ENCODE data around the gene TOR3A.

Gene TOR3A

GRCh38 chr1:179105393-179105792, 23.5 kb downstream of the TOR3A start:
- Histone ChIP-seq H3K36me3 (ENCODE audit: control insufficient read depth in 1 of 2, insufficient read depth in 2 of 2, low read length in 2 of 2) (peaks cover 19 to 43% of the 10 kb centered on the region in 2 donors), H3K9ac (ENCODE audit: low read depth in 1 of 2, low read length in 2 of 2) (no peak overlapping the region), H3K27ac (ENCODE audit: low read depth, low read length) (no peak overlapping the region)

GRCh38 chr1:179107706-179108629, 26.1 kb downstream of the TOR3A start:
- no peaks in the 10 kb centered on the region for H3K4me1 ChIP-seq (ENCODE audit: control insufficient read depth in 1 of 2, insufficient read depth in 2 of 2, low read length in 2 of 2)
- H3K9ac ChIP-seq (ENCODE audit: low read depth in 1 of 2, low read length in 2 of 2) = no peak overlapping the region
- H3K36me3 ChIP-seq (ENCODE audit: control insufficient read depth in 1 of 2, insufficient read depth in 2 of 2, low read length in 2 of 2) = peaks cover 25 to 49% of the 10 kb centered on the region in 2 donors
- H3K27ac ChIP-seq (ENCODE audit: low read depth, low read length) = no peak overlapping the region
- no peak overlapping the region for H3K4me3 ChIP-seq (ENCODE audit: low read depth in 1 of 2, low read length in 2 of 2)
- H3K9me3 ChIP-seq (ENCODE audit: control insufficient read depth in 1 of 2, low read length in 2 of 2) = no peaks in the 10 kb centered on the region
- H3K27me3 ChIP-seq (ENCODE audit: control insufficient read depth in 1 of 2, insufficient read depth in 2 of 2, low read length in 2 of 2) = no peaks in the 10 kb centered on the region

More at GRCh38 chr1:179105393-179105792, 23.5 kb downstream of the TOR3A start:
- Histone ChIP-seq H3K4me1 (ENCODE audit: control insufficient read depth in 1 of 2, insufficient read depth in 2 of 2, low read length in 2 of 2) (no peaks in the 10 kb centered on the region), H3K27me3 (ENCODE audit: control insufficient read depth in 1 of 2, insufficient read depth in 2 of 2, low read length in 2 of 2) (no peaks in the 10 kb centered on the region), H3K9me3 (ENCODE audit: control insufficient read depth in 1 of 2, low read length in 2 of 2) (no peaks in the 10 kb centered on the region), H3K4me3 (ENCODE audit: low read depth in 1 of 2, low read length in 2 of 2) (no peak overlapping the region)

GRCh38 chr1:179108644-179109043, 26.8 kb downstream of the TOR3A start:
- H3K4me3 ChIP-seq (ENCODE audit: low read depth in 1 of 2, low read length in 2 of 2) = no peak overlapping the region
- H3K27me3 ChIP-seq (ENCODE audit: control insufficient read depth in 1 of 2, insufficient read depth in 2 of 2, low read length in 2 of 2) = no peaks in the 10 kb centered on the region
- H3K36me3 ChIP-seq (ENCODE audit: control insufficient read depth in 1 of 2, insufficient read depth in 2 of 2, low read length in 2 of 2) = peaks cover 25 to 49% of the 10 kb centered on the region in 2 donors
- H3K9me3 ChIP-seq (ENCODE audit: control insufficient read depth in 1 of 2, low read length in 2 of 2) = no peaks in the 10 kb centered on the region
- no peaks in the 10 kb centered on the region for H3K4me1 ChIP-seq (ENCODE audit: control insufficient read depth in 1 of 2, insufficient read depth in 2 of 2, low read length in 2 of 2)
- H3K9ac ChIP-seq (ENCODE audit: low read depth in 1 of 2, low read length in 2 of 2) = no peak overlapping the region
- H3K27ac ChIP-seq (ENCODE audit: low read depth, low read length) = no peak overlapping the region

GRCh38 chr1:179115181-179115580, 33.3 kb downstream of the TOR3A start:
- H3K27ac ChIP-seq (ENCODE audit: low read depth, low read length) = no peak overlapping the region
- H3K4me3 ChIP-seq (ENCODE audit: low read depth in 1 of 2, low read length in 2 of 2) = no peak overlapping the region
- H3K4me1 ChIP-seq (ENCODE audit: control insufficient read depth in 1 of 2, insufficient read depth in 2 of 2, low read length in 2 of 2) = no peaks in the 10 kb centered on the region
- H3K9ac ChIP-seq (ENCODE audit: low read depth in 1 of 2, low read length in 2 of 2) = no peak overlapping the region
- H3K27me3 ChIP-seq (ENCODE audit: control insufficient read depth in 1 of 2, insufficient read depth in 2 of 2, low read length in 2 of 2) = no peaks in the 10 kb centered on the region
- H3K9me3 ChIP-seq (ENCODE audit: control insufficient read depth in 1 of 2, low read length in 2 of 2) = no peaks in the 10 kb centered on the region
- H3K36me3 ChIP-seq (ENCODE audit: control insufficient read depth in 1 of 2, insufficient read depth in 2 of 2, low read length in 2 of 2) = peaks cover 19 to 37% of the 10 kb centered on the region in 2 donors

- Histone ChIP-seq H3K36me3 (ENCODE audit: control insufficient read depth in 1 of 2, insufficient read depth in 2 of 2, low read length in 2 of 2) (peaks cover 13 to 33% of the 10 kb centered on the region in 2 donors), H3K9ac (ENCODE audit: low read depth in 1 of 2, low read length in 2 of 2) (no peak overlapping the region), H3K27me3 (ENCODE audit: control insufficient read depth in 1 of 2, insufficient read depth in 2 of 2, low read length in 2 of 2) (no peaks in the 10 kb centered on the region), H3K4me3 (ENCODE audit: low read depth in 1 of 2, low read length in 2 of 2) (no peak overlapping the region), H3K9me3 (ENCODE audit: control insufficient read depth in 1 of 2, low read length in 2 of 2) (no peaks in the 10 kb centered on the region), H3K4me1 (ENCODE audit: control insufficient read depth in 1 of 2, insufficient read depth in 2 of 2, low read length in 2 of 2) (no peaks in the 10 kb centered on the region), H3K27ac (ENCODE audit: low read depth, low read length) (no peak overlapping the region)
Measured at GRCh38 chr1:179119513-179119912, 37.6 kb downstream of the TOR3A start.

- no peak overlapping the region for H3K4me3 ChIP-seq (ENCODE audit: low read depth in 1 of 2, low read length in 2 of 2)
- H3K36me3 ChIP-seq (ENCODE audit: control insufficient read depth in 1 of 2, insufficient read depth in 2 of 2, low read length in 2 of 2) = peaks cover 13 to 33% of the 10 kb centered on the region in 2 donors
- no peaks in the 10 kb centered on the region for H3K4me1 ChIP-seq (ENCODE audit: control insufficient read depth in 1 of 2, insufficient read depth in 2 of 2, low read length in 2 of 2)
- H3K27ac ChIP-seq (ENCODE audit: low read depth, low read length) = no peak overlapping the region
- no peaks in the 10 kb centered on the region for H3K27me3 ChIP-seq (ENCODE audit: control insufficient read depth in 1 of 2, insufficient read depth in 2 of 2, low read length in 2 of 2)
- no peaks in the 10 kb centered on the region for H3K9me3 ChIP-seq (ENCODE audit: control insufficient read depth in 1 of 2, low read length in 2 of 2)
- H3K9ac ChIP-seq (ENCODE audit: low read depth in 1 of 2, low read length in 2 of 2) = no peak overlapping the region
Measured at GRCh38 chr1:179120736-179121135, 38.9 kb downstream of the TOR3A start.

GRCh38 chr1:179121159-179121938, 39.5 kb downstream of the TOR3A start:
- Histone ChIP-seq H3K27me3 (ENCODE audit: control insufficient read depth in 1 of 2, insufficient read depth in 2 of 2, low read length in 2 of 2) (no peaks in the 10 kb centered on the region), H3K9ac (ENCODE audit: low read depth in 1 of 2, low read length in 2 of 2) (no peak overlapping the region), H3K27ac (ENCODE audit: low read depth, low read length) (no peak overlapping the region), H3K36me3 (ENCODE audit: control insufficient read depth in 1 of 2, insufficient read depth in 2 of 2, low read length in 2 of 2) (peaks cover 13 to 36% of the 10 kb centered on the region in 2 donors), H3K4me1 (ENCODE audit: control insufficient read depth in 1 of 2, insufficient read depth in 2 of 2, low read length in 2 of 2) (no peaks in the 10 kb centered on the region), H3K9me3 (ENCODE audit: control insufficient read depth in 1 of 2, low read length in 2 of 2) (no peaks in the 10 kb centered on the region), H3K4me3 (ENCODE audit: low read depth in 1 of 2, low read length in 2 of 2) (no peak overlapping the region)

- H3K36me3 ChIP-seq (ENCODE audit: control insufficient read depth in 1 of 2, insufficient read depth in 2 of 2, low read length in 2 of 2) = peaks cover 0 to 16% of the 10 kb centered on the region in 2 donors
- no peak overlapping the region for H3K27ac ChIP-seq (ENCODE audit: low read depth, low read length)
- H3K9me3 ChIP-seq (ENCODE audit: control insufficient read depth in 1 of 2, low read length in 2 of 2) = no peaks in the 10 kb centered on the region
- H3K27me3 ChIP-seq (ENCODE audit: control insufficient read depth in 1 of 2, insufficient read depth in 2 of 2, low read length in 2 of 2) = no peaks in the 10 kb centered on the region
- H3K4me1 ChIP-seq (ENCODE audit: control insufficient read depth in 1 of 2, insufficient read depth in 2 of 2, low read length in 2 of 2) = peaks cover 0 to 3% of the 10 kb centered on the region in 2 donors
- no peak overlapping the region for H3K4me3 ChIP-seq (ENCODE audit: low read depth in 1 of 2, low read length in 2 of 2)
- H3K9ac ChIP-seq (ENCODE audit: low read depth in 1 of 2, low read length in 2 of 2) = no peak overlapping the region
Measured at GRCh38 chr1:179124873-179125272, 43.0 kb downstream of the TOR3A start.

- no peak overlapping the region for H3K9ac ChIP-seq (ENCODE audit: low read depth in 1 of 2, low read length in 2 of 2)
- H3K4me3 ChIP-seq (ENCODE audit: low read depth in 1 of 2, low read length in 2 of 2) = no peak overlapping the region
- H3K36me3 ChIP-seq (ENCODE audit: control insufficient read depth in 1 of 2, insufficient read depth in 2 of 2, low read length in 2 of 2) = peaks cover 0 to 6% of the 10 kb centered on the region in 2 donors
- H3K4me1 ChIP-seq (ENCODE audit: control insufficient read depth in 1 of 2, insufficient read depth in 2 of 2, low read length in 2 of 2) = peaks cover 0 to 3% of the 10 kb centered on the region in 2 donors
- H3K27me3 ChIP-seq (ENCODE audit: control insufficient read depth in 1 of 2, insufficient read depth in 2 of 2, low read length in 2 of 2) = no peaks in the 10 kb centered on the region
- H3K9me3 ChIP-seq (ENCODE audit: control insufficient read depth in 1 of 2, low read length in 2 of 2) = no peaks in the 10 kb centered on the region
- H3K27ac ChIP-seq (ENCODE audit: low read depth, low read length) = no peak overlapping the region
Measured at GRCh38 chr1:179126338-179127060, 44.6 kb downstream of the TOR3A start.

Data from duodenal mucosa (tissue), 2 donors.